H1 (cell line): ENCODE data around the gene NUB1. TPM values are rescaled to one million over a fixed set of nuclear protein-coding genes. Genes with fewer than 3 reads are reported as not detected.

ENCODE experiments used
- CTCF ChIA-PET: fragments of 300-600 bp; sonication (Branson Sonifier 250); formaldehyde crosslinking; loops from one replicate; lab custom pipeline; 2021; ENCODE audit not compliant: partially characterized antibody; lab: Charles Lee
- POLR2A ChIA-PET: fragments of 300-600 bp; sonication (Branson Sonifier 250); formaldehyde crosslinking; loops from one replicate; lab custom pipeline; 2021; ENCODE audit warnings: inconsistent platforms; ENCODE audit not compliant: partially characterized antibody; lab: Charles Lee
- DNase-seq, 2 experiments: peaks; one replicate each; pipeline versions ENCODE4 v3.0.0 to v3.0.0-alpha.2; 2010 to 2022; ENCODE audit warnings: low spot score in 2 of 2, low read depth in 1 of 2, mixed read lengths in 1 of 2
- FAIRE-seq: peaks from 2 replicates; lab custom pipeline; 2011; peaks lifted over from hg19 to GRCh38; lab: Jason Lieb, UNC
- H2AFZ ChIP-seq: 2 replicates; pipeline ENCODE4 v1.8.1; 2012; ENCODE audit warnings: low read length, inconsistent platforms
- H2AK5ac ChIP-seq: 2 replicates; pipeline ENCODE4 v1.6.1; 2013; ENCODE audit warnings: low read depth, low read length
- H2BK120ac ChIP-seq: replicated peaks from 2 replicates; pipeline ENCODE3; 2013; ENCODE audit warnings: low read depth, low read length, inconsistent platforms
- H2BK12ac ChIP-seq: 2 replicates; pipeline ENCODE4 v1.6.1; 2013; ENCODE audit warnings: low read depth, low read length
- H2BK15ac ChIP-seq: 2 replicates; pipeline ENCODE4 v1.6.1; 2013; ENCODE audit warnings: low read length
- H2BK20ac ChIP-seq: 2 replicates; pipeline ENCODE4 v1.6.1; 2013; ENCODE audit warnings: low read length
- H2BK5ac ChIP-seq: 2 replicates; pipeline ENCODE4 v1.6.1; 2013; ENCODE audit warnings: low read depth, low read length
- H3K14ac ChIP-seq: 2 replicates; pipeline ENCODE4 v1.6.1; 2013; ENCODE audit warnings: inconsistent platforms; ENCODE audit not compliant: insufficient read length
- H3K18ac ChIP-seq: 2 replicates; pipeline ENCODE4 v1.6.1; 2013; ENCODE audit warnings: low read length; ENCODE audit errors: extremely low read depth
- H3K23ac ChIP-seq: 2 replicates; pipeline ENCODE4 v1.6.1; 2013; ENCODE audit warnings: inconsistent platforms; ENCODE audit not compliant: insufficient read length
- H3K23me2 ChIP-seq: 2 replicates; pipeline ENCODE4 v1.6.1; 2013; ENCODE audit warnings: low read depth, low read length
- H3K27ac ChIP-seq: 2 replicates; pipeline ENCODE4 v1.6.1; 2011; ENCODE audit warnings: low read depth, low read length, inconsistent platforms
- H3K27me3 ChIP-seq, 4 experiments: replicated peaks in 1 of 4; 1 replicate in 1 of 4; 2 replicates in 3 of 4; pipeline versions ENCODE4 v1.6.1 to v1.8.1; 2011 to 2013; ENCODE audit warnings: low read length in 3 of 4, mild to moderate bottlenecking in 3 of 4, inconsistent platforms in 2 of 4, mixed read lengths in 2 of 4, moderate library complexity in 1 of 4; ENCODE audit not compliant: control insufficient read depth in 3 of 4, insufficient read depth in 3 of 4; ENCODE audit errors: extremely low read depth in 1 of 4
- H3K36me3 ChIP-seq, 4 experiments: 2 replicates each; pipeline versions ENCODE4 v1.6.1 to v1.8.1; 2011 to 2013; ENCODE audit warnings: mild to moderate bottlenecking in 4 of 4, low read length in 3 of 4, moderate library complexity in 2 of 4, control low read depth in 1 of 4, inconsistent platforms in 1 of 4; ENCODE audit not compliant: insufficient read depth in 4 of 4, control insufficient read depth in 2 of 4
- H3K4ac ChIP-seq: replicated peaks from 2 replicates; pipeline ENCODE3; 2013; ENCODE audit warnings: low read length, low read depth, mixed read lengths, inconsistent platforms; ENCODE audit not compliant: insufficient read length
- H3K4me1 ChIP-seq, 4 experiments: replicated peaks in 1 of 4; 1 replicate in 1 of 4; 2 replicates in 3 of 4; pipeline versions ENCODE4 v1.6.1 to v1.8.1; 2011 to 2013; ENCODE audit warnings: low read length in 3 of 4, inconsistent platforms in 2 of 4, mixed read lengths in 1 of 4; ENCODE audit not compliant: insufficient read depth in 4 of 4, control insufficient read depth in 3 of 4
- H3K4me2 ChIP-seq, 2 experiments: 2 replicates each; pipeline versions ENCODE4 v1.6.1 to v1.8.1; 2011 to 2013; ENCODE audit warnings: low read depth in 2 of 2, low read length in 2 of 2, control low read depth in 1 of 2, inconsistent platforms in 1 of 2, mild to moderate bottlenecking in 1 of 2; ENCODE audit not compliant: insufficient read depth in 1 of 2
- H3K4me3 ChIP-seq, 4 experiments: fragments of 200-600, 300-600 bp in 1 of 4; sonication (generic), shearing (Covaris generic), sonication (Bioruptor Twin) in 1 of 4; 2 replicates each; pipeline versions ENCODE4 v1.5.1 to v1.8.1; 2011 to 2016; ENCODE audit warnings: low read length in 4 of 4, low read depth in 3 of 4, control low read depth in 2 of 4, inconsistent platforms in 2 of 4, mild to moderate bottlenecking in 2 of 4, mixed read lengths in 1 of 4, moderate library complexity in 1 of 4; ENCODE audit not compliant: insufficient read depth in 2 of 4; ENCODE audit errors: extremely low read depth in 1 of 4
- H3K56ac ChIP-seq: replicated peaks from 2 replicates; pipeline ENCODE3; 2013; ENCODE audit warnings: low read depth, mild to moderate bottlenecking, mixed read lengths, low read length, inconsistent platforms; ENCODE audit not compliant: insufficient read length
- H3K79me1 ChIP-seq: 2 replicates; pipeline ENCODE4 v1.6.1; 2013; ENCODE audit warnings: low read depth, low read length, control low read depth
- H3K79me2 ChIP-seq, 2 experiments: 2 replicates each; pipeline versions ENCODE4 v1.6.1 to v1.8.1; 2012 to 2013; ENCODE audit warnings: low read length in 2 of 2, mild to moderate bottlenecking in 2 of 2, inconsistent platforms in 1 of 2; ENCODE audit not compliant: insufficient read depth in 2 of 2, control insufficient read depth in 1 of 2
- H3K9ac ChIP-seq, 4 experiments: replicated peaks in 1 of 4; 1 replicate in 1 of 4; 2 replicates in 3 of 4; pipeline versions ENCODE4 v1.6.1 to v1.8.1; 2011 to 2013; ENCODE audit warnings: low read depth in 3 of 4, low read length in 3 of 4, control low read depth in 2 of 4, mild to moderate bottlenecking in 2 of 4, moderate library complexity in 2 of 4, inconsistent platforms in 1 of 4; ENCODE audit errors: extremely low read depth in 1 of 4
- H3K9me3 ChIP-seq, 2 experiments: 2 replicates each; pipeline versions ENCODE4 v1.6.1 to v1.8.1; 2012 to 2013; ENCODE audit warnings: mild to moderate bottlenecking in 2 of 2, moderate library complexity in 2 of 2, control low read depth in 1 of 2, inconsistent platforms in 1 of 2, low read depth in 1 of 2, low read length in 1 of 2, mixed read lengths in 1 of 2; ENCODE audit not compliant: insufficient read depth in 2 of 2
- H4K20me1 ChIP-seq, 2 experiments: replicated peaks in 1 of 2; 2 replicates each; pipeline versions ENCODE3 to v1.8.1; 2011 to 2013; ENCODE audit warnings: inconsistent platforms in 2 of 2, low read length in 2 of 2, mild to moderate bottlenecking in 1 of 2; ENCODE audit not compliant: insufficient read depth in 2 of 2, control insufficient read depth in 1 of 2
- H4K5ac ChIP-seq: 2 replicates; pipeline ENCODE4 v1.6.1; 2013; ENCODE audit warnings: low read length, low read depth, mixed read lengths, inconsistent platforms; ENCODE audit not compliant: insufficient read length
- H4K8ac ChIP-seq: 2 replicates; pipeline ENCODE4 v1.8.0; 2013; ENCODE audit warnings: mild to moderate bottlenecking, moderate library complexity, low read length, inconsistent platforms; ENCODE audit not compliant: insufficient read depth; ENCODE audit errors: extremely low read depth
- H4K91ac ChIP-seq: replicated peaks from 2 replicates; pipeline ENCODE3; 2013; ENCODE audit warnings: low read length, mixed read lengths, inconsistent platforms; ENCODE audit not compliant: insufficient read length
- BACH1 ChIP-seq: IDR thresholded peaks from 2 replicates; pipeline ENCODE4 v1.6.1; 2012; ENCODE audit warnings: low read length, improper control_type of control experiment
- CHD2 ChIP-seq: IDR thresholded peaks from 2 replicates; pipeline ENCODE4 v1.6.1; 2012; ENCODE audit warnings: low read length, improper control_type of control experiment
- GABPA ChIP-seq: IDR thresholded peaks from 2 replicates; pipeline ENCODE4 v1.6.1; 2011; ENCODE audit warnings: mild to moderate bottlenecking, low read length, moderate library complexity, borderline replicate concordance; ENCODE audit not compliant: insufficient read depth
- HDAC2 ChIP-seq, 2 experiments: fragments of 300-600 bp in 1 of 2; sonication (generic) in 1 of 2; IDR thresholded peaks; 2 replicates each; pipeline ENCODE4 v1.6.1; 2011 to 2012; ENCODE audit warnings: low read depth in 2 of 2, low read length in 2 of 2, mild to moderate bottlenecking in 2 of 2, moderate library complexity in 2 of 2, borderline replicate concordance in 1 of 2, inconsistent platforms in 1 of 2
- HDAC6 ChIP-seq: IDR thresholded peaks from one replicate; pipeline ENCODE4 v1.7.1; 2012; ENCODE audit warnings: low read depth, mild to moderate bottlenecking, inconsistent platforms, low read length, moderate library complexity
- MAFK ChIP-seq: IDR thresholded peaks from 2 replicates; pipeline ENCODE4 v1.6.1; 2012; ENCODE audit warnings: low read depth, mild to moderate bottlenecking, improper control_type of control experiment, low read length
- RAD21 ChIP-seq, 2 experiments: IDR thresholded peaks in 1 of 2; conservative IDR thresholded peaks in 1 of 2; 2 replicates each; pipeline ENCODE4 v1.6.1; 2011; ENCODE audit warnings: low read depth in 2 of 2, low read length in 2 of 2, improper control_type of control experiment in 1 of 2, inconsistent platforms in 1 of 2, mild to moderate bottlenecking in 1 of 2, moderate library complexity in 1 of 2
- RNF2 ChIP-seq: fragments of 200-900, 300-1000 bp; sonication (generic); IDR thresholded peaks from 2 replicates; pipeline ENCODE4 v1.7.1; 2016; ENCODE audit warnings: borderline replicate concordance, low read depth, mild to moderate bottlenecking, antibody characterized with exemption, low read length; ENCODE audit not compliant: poor library complexity, severe bottlenecking; ENCODE audit errors: missing control alignments
- SP2 ChIP-seq: IDR thresholded peaks from 2 replicates; pipeline ENCODE4 v1.6.1; 2012; ENCODE audit warnings: mild to moderate bottlenecking, low read length, inconsistent platforms
- TAF7 ChIP-seq: optimal IDR thresholded peaks from 2 replicates; pipeline ENCODE3; 2011; ENCODE audit warnings: low read depth, mild to moderate bottlenecking, inconsistent platforms, low read length, moderate library complexity, borderline replicate concordance
- TBP ChIP-seq: IDR thresholded peaks from 2 replicates; pipeline ENCODE4 v1.6.1; 2011; ENCODE audit warnings: low read depth, low read length, improper control_type of control experiment
- WGBS, 2 experiments: shearing (Covaris generic) in 1 of 2; methylation state at CpG; one replicate each; pipeline versions ENCODE4 v1.1.6 to v1.1.7; 2013 to 2015; ENCODE audit warnings: low lambda C conversion rate in 2 of 2, mixed read lengths in 2 of 2, inconsistent platforms in 1 of 2, low coverage in 1 of 2, missing lambda C conversion rate in 1 of 2; ENCODE audit not compliant: insufficient replicate concordance in 2 of 2, insufficient coverage in 1 of 2, insufficient read length in 1 of 2; ENCODE audit errors: extremely low coverage in 1 of 2, missing lambda C conversion rate in 1 of 2; 5-methylcytosine and 5-hydroxymethylcytosine counted together
- polyA plus RNA-seq, 7 experiments: library from polyadenylated mRNA; depleted of rRNA in 3 of 7; stranded (reverse) in 5 of 7; unstranded in 2 of 7; fragments of >200 nt in 5 of 7; fragments of 200-250 nt in 2 of 7; gene quantifications; 1 replicate in 5 of 7; 2 replicates in 1 of 7; 4 replicates in 1 of 7; pipeline versions ENCODE4 v1.2.1 to v1.2.3, GENCODE V29; 2011 to 2013; ENCODE audit warnings: missing spikeins in 2 of 7, mixed read lengths in 2 of 7
- total RNA-seq: library from RNA; stranded (reverse); fragmentation: NEBNext Ultra II Directional; extraction: Animal tissue kit (Norgen Biotek cat#: 25700); gene quantifications from 2 replicates; pipeline ENCODE4 v1.2.1, GENCODE V29; 2021
- TF ChIP-seq, protein P1 (sequence below): IDR thresholded peaks from 2 replicates; pipeline ENCODE4 v1.6.1; 2012; ENCODE audit warnings: low read length, inconsistent platforms

The NUB1 gene
- total and polyA plus RNA-seq, 2 of the 8 experiments (the other 6 are each of a cell fraction or from before 2014, with no cell fraction given): 22.1 to 43.5 TPM

- H2BK20ac ChIP-seq: no peak overlapping the region
- 88% methylated on average over 8 of the region's 8 CpGs; no CpG with 5 or more reads in 1 of the 2 experiments for WGBS, 2 experiments
- no peak overlapping the region for H2AK5ac ChIP-seq
- H3K9ac ChIP-seq: no peak overlapping the region
- no peak overlapping the region for H3K23ac ChIP-seq
- H4K20me1 ChIP-seq: no peaks in the 10 kb centered on the region
- H3K56ac ChIP-seq: no peak overlapping the region
- ChIA-PET CTCF (interaction anchor here (1.4 to 1.8 kb wide), 4 partner anchors 26 to 116 kb away, joined by 4 to 6 read pairs (median 4); no protein-coding TSS in a partner anchor), POLR2A (no interaction called here)
- H3K27me3 ChIP-seq: no peaks in the 10 kb centered on the region
- H3K4me3 ChIP-seq: no peak overlapping the region
- H2BK15ac ChIP-seq: no peak overlapping the region
- no peak overlapping the region for H3K14ac ChIP-seq
- H3K36me3 ChIP-seq: no peaks in the 10 kb centered on the region
- H2BK120ac ChIP-seq: no peak overlapping the region
- no peak for FAIRE-seq
- no peak overlapping the region for H3K4me2 ChIP-seq
- H3K4me1 ChIP-seq: peaks cover 0 to 13% (median 4%) of the 10 kb centered on the region in 4 experiments; a peak in 6 of 7 replicates
- no peak overlapping the region for H3K27ac ChIP-seq
- H3K79me1 ChIP-seq: no peaks in the 10 kb centered on the region
- H4K5ac ChIP-seq: no peak overlapping the region
- no peak overlapping the region for H4K8ac ChIP-seq
- no peak overlapping the region for H2BK12ac ChIP-seq
- H3K4ac ChIP-seq: no peak overlapping the region
- H2BK5ac ChIP-seq: no peak overlapping the region
- H3K18ac ChIP-seq: no peak overlapping the region
- H3K23me2 ChIP-seq: no peaks in the 10 kb centered on the region; the same call in 1 of the 2 replicates
- H3K79me2 ChIP-seq: no peaks in the 10 kb centered on the region
- H4K91ac ChIP-seq: no peak overlapping the region
- H2AFZ ChIP-seq: no peak overlapping the region
- H3K9me3 ChIP-seq: no peaks in the 10 kb centered on the region
- no peak for DNase-seq
- TF ChIP-seq GABPA: no peak
- TF ChIP-seq RNF2: no peak
- TF ChIP-seq BACH1: no peak
- no peak for TF ChIP-seq CHD2
- TF ChIP-seq RAD21 (IDR thresholded peaks at IDR 0.05 in 1 of 2, conservative IDR thresholded peaks at IDR 0.05 in 1 of 2; ENCODE audit: low read depth in 2 of 2, low read length in 2 of 2): no peak
- no peak for TF ChIP-seq SP2
- TF ChIP-seq MAFK: no peak
- no peak for TF ChIP-seq TAF7
- no peak for TF ChIP-seq HDAC2 (IDR thresholded peaks at IDR 0.05; ENCODE audit: borderline replicate concordance in 1 of 2, low read depth in 2 of 2, low read length in 2 of 2)
- no peak for TF ChIP-seq HDAC6
- TF ChIP-seq, protein P1, sequence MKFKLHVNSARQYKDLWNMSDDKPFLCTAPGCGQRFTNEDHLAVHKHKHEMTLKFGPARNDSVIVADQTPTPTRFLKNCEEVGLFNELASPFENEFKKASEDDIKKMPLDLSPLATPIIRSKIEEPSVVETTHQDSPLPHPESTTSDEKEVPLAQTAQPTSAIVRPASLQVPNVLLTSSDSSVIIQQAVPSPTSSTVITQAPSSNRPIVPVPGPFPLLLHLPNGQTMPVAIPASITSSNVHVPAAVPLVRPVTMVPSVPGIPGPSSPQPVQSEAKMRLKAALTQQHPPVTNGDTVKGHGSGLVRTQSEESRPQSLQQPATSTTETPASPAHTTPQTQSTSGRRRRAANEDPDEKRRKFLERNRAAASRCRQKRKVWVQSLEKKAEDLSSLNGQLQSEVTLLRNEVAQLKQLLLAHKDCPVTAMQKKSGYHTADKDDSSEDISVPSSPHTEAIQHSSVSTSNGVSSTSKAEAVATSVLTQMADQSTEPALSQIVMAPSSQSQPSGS: no peak
- no peak for TF ChIP-seq TBP
Measured at GRCh38 chr7:151392002-151392401, 50.4 kb downstream of the NUB1 start.
